ENCODE results near the gene EBP.

- TF ChIP-seq CTCF (conservative IDR thresholded peaks at IDR 0.05; ENCODE audit: low read depth in 2 of 2) (no peak), EZH2 (IDR thresholded peaks at IDR 0.05; ENCODE audit: low read depth, unreplicated experiment) (no peak), POLR2AphosphoS5 (IDR thresholded peaks at IDR 0.05; ENCODE audit: low read depth) (no peak), REST (IDR thresholded peaks at IDR 0.05; ENCODE audit: unreplicated experiment) (no peak), CREB1 (CRISPR knock-in tag; IDR thresholded peaks at IDR 0.05; ENCODE audit: low read depth) (no peak), STAT1 (IDR thresholded peaks at IDR 0.05; ENCODE audit: unreplicated experiment) (no peak), ETS1 (IDR thresholded peaks at IDR 0.05) (no peak), NANOG (IDR thresholded peaks at IDR 0.05; ENCODE audit: borderline replicate concordance) (no peak), EZH2phosphoT487 (IDR thresholded peaks at IDR 0.05; ENCODE audit: unreplicated experiment) (no peak), JUNB (IDR thresholded peaks at IDR 0.05; ENCODE audit: unreplicated experiment) (no peak)
Observed at GRCh38 chrX:48548871-48549270, 27.3 kb downstream of the EBP start.

All from GM23338 (cell line).